HG03442 (cell line): ENCODE results near the gene ADGRL2.
A peak's percentile ranks its signal among the peaks of the same experiment; 100 is the strongest.

ENCODE experiments used
- ATAC-seq: cut with Tn5 transposase; IDR thresholded peaks from one replicate; pipeline ENCODE4 v1.9.1; 2021; ENCODE audit warnings: mild to moderate bottlenecking, moderate library complexity; ENCODE audit not compliant: unreplicated experiment

ADGRL2 gene

GRCh38 chr1:81800695-81801650, at the start of gene ADGRL2:
Gene ADGRL2, plus strand, starts transcription at chr1:81800934. Its CDS starts 36,051 bp downstream, at chr1:81836985.
- ATAC-seq, result peak; percentile 59

- no peak for ATAC-seq
These were observed 47.9 kb upstream of the ADGRL2 start for GRCh38 chr1:81752840-81753239.

GRCh38 chr1:81754424-81754823, 46.3 kb upstream of the ADGRL2 start:
- no peak for ATAC-seq

GRCh38 chr1:81756872-81757271, 43.9 kb upstream of the ADGRL2 start:
- no peak for ATAC-seq

- no peak for ATAC-seq
These were observed 43.2 kb upstream of the ADGRL2 start for GRCh38 chr1:81757398-81758020.

- no peak for ATAC-seq
These were observed 42.6 kb upstream of the ADGRL2 start for GRCh38 chr1:81758181-81758580.

GRCh38 chr1:81760477-81761097, 40.1 kb upstream of the ADGRL2 start:
- no peak for ATAC-seq

GRCh38 chr1:81775510-81775909, 25.2 kb upstream of the ADGRL2 start:
- no peak for ATAC-seq

- no peak for ATAC-seq
These were observed 19.9 kb upstream of the ADGRL2 start for GRCh38 chr1:81780705-81781454.

GRCh38 chr1:81781749-81782148, 19.0 kb upstream of the ADGRL2 start:
- ATAC-seq, result no peak

GRCh38 chr1:81792184-81792583, 8.6 kb upstream of the ADGRL2 start:
- no peak for ATAC-seq

GRCh38 chr1:81797701-81798100, 3.0 kb upstream of the ADGRL2 start:
- no peak for ATAC-seq

GRCh38 chr1:81799939-81800694, 617 bp upstream of the ADGRL2 start:
- ATAC-seq, result no peak

GRCh38 chr1:81801651-81802456, 1.1 kb downstream of the ADGRL2 start:
- no peak for ATAC-seq

- ATAC-seq, result no peak
These were observed 1.6 kb downstream of the ADGRL2 start for GRCh38 chr1:81802457-81802706.

- no peak for ATAC-seq
These were observed 2.1 kb downstream of the ADGRL2 start for GRCh38 chr1:81802707-81803430.

- ATAC-seq, result no peak
These were observed 2.8 kb downstream of the ADGRL2 start for GRCh38 chr1:81803431-81804110.

GRCh38 chr1:81804312-81804711, 3.6 kb downstream of the ADGRL2 start:
- ATAC-seq, result no peak
